ENCODE results near the gene CDNF. TPM values are rescaled to one million over a fixed set of nuclear protein-coding genes. Genes with fewer than 3 reads are reported as not detected.

Gene CDNF
- total RNA-seq, 1 experiment from 2014 or later, result 1.2 TPM

- intact Hi-C loops (cut with micrococcal nuclease), result loop anchor here (1.0 to 5.0 kb wide), 2 partner anchors 107 to 125 kb away; no protein-coding TSS in a partner anchor
- TF ChIP-seq EZH2 (IDR thresholded peaks at IDR 0.05; ENCODE audit: low read length, unreplicated experiment) (no peak), EZH2phosphoT487 (IDR thresholded peaks at IDR 0.05; ENCODE audit: borderline replicate concordance, low read length) (no peak)
- H3K4me1 ChIP-seq (ENCODE audit: insufficient read depth, low read length), result peaks cover 47% of the 10 kb centered on the region
- no TSS peak for BruUV-seq (replicated peaks)
- H3K9me2 ChIP-seq (replicated peaks; ENCODE audit: low read length), result no peaks in the 10 kb centered on the region
- H3K27ac ChIP-seq (ENCODE audit: low read length), result peak overlapping the region; percentile 92
- no peak overlapping the region for H3K4me3 ChIP-seq (ENCODE audit: low read length)
- H3K36me3 ChIP-seq (ENCODE audit: low read depth, low read length), result no peaks in the 10 kb centered on the region
- peak overlapping the region; percentile 33; the same call in 1 of the 2 replicates for H3K9ac ChIP-seq (ENCODE audit: low read length)
- ChIA-PET CTCF (no interaction called here), POLR2A (ENCODE audit: unreplicated experiment) (no interaction called here)
- DNase-seq (peak; percentile 69), ATAC-seq (peak; percentile 66)
- no peaks in the 10 kb centered on the region for H4K20me1 ChIP-seq (ENCODE audit: low read length)
- H3K27me3 ChIP-seq (ENCODE audit: low read length), result no peaks in the 10 kb centered on the region
- no peaks in the 10 kb centered on the region for H3K79me2 ChIP-seq (ENCODE audit: low read length)
- no peaks in the 10 kb centered on the region for H3K9me3 ChIP-seq (ENCODE audit: low read length)
- H3K4me2 ChIP-seq (ENCODE audit: low read length), result peak overlapping the region; percentile 33; the same call in 1 of the 2 replicates
- H2AFZ ChIP-seq (ENCODE audit: low read length), result peak overlapping the region; percentile 50
- H3F3A ChIP-seq (ENCODE audit: low read length, unreplicated experiment), result peaks cover 3% of the 10 kb centered on the region
Observed at GRCh38 chr10:14779001-14779651, 58.7 kb downstream of the CDNF start.

DNA sequence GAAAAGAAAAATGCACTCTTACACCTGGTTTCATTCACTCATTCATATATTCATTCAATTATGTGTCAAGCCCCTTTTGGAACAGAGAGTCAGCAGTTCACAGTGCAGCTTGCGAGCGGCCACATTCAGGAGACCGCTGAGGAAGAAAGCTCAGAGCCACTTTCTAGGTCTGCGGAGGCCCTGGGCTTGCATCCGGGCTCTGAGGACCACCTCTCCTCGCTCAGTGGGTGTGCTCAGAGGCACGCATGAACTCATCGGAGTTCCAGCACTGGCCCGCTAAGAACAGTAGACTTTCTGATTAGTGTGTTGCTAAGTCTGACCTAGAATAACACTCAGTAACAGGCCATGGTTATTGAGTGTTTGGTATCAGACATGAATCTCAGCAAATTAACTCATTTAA lies 61.3 kb downstream of the CDNF start:
- Histone ChIP-seq H3K79me2 (ENCODE audit: low read length) (no peaks in the 10 kb centered on the region), H3K27ac (ENCODE audit: low read length) (no peak overlapping the region), H3K4me3 (ENCODE audit: low read length) (no peak overlapping the region), H3K4me2 (ENCODE audit: low read length) (no peak overlapping the region), H3F3A (ENCODE audit: low read length, unreplicated experiment) (no peaks in the 10 kb centered on the region), H3K9me3 (ENCODE audit: low read length) (no peaks in the 10 kb centered on the region), H3K9ac (ENCODE audit: low read length) (no peak overlapping the region), H3K9me2 (replicated peaks; ENCODE audit: low read length) (no peaks in the 10 kb centered on the region), H2AFZ (ENCODE audit: low read length) (no peak overlapping the region), H4K20me1 (ENCODE audit: low read length) (no peaks in the 10 kb centered on the region), H3K4me1 (ENCODE audit: insufficient read depth, low read length) (peaks cover 26% of the 10 kb centered on the region), H3K27me3 (ENCODE audit: low read length) (no peaks in the 10 kb centered on the region), H3K36me3 (ENCODE audit: low read depth, low read length) (no peaks in the 10 kb centered on the region)
- ChIA-PET POLR2A (ENCODE audit: unreplicated experiment) (no interaction called here), CTCF (no interaction called here)
- no peak for ATAC-seq
- intact Hi-C loops (cut with micrococcal nuclease), result loop anchor here (5.0 kb wide), 1 partner anchor 104 kb away; no protein-coding TSS in a partner anchor
- BruUV-seq (replicated peaks), result no TSS peak
- TF ChIP-seq CTCF (conservative IDR thresholded peaks at IDR 0.05; ENCODE audit: low read depth, low read length) (no peak), EZH2 (IDR thresholded peaks at IDR 0.05; ENCODE audit: low read length, unreplicated experiment) (no peak), EZH2phosphoT487 (IDR thresholded peaks at IDR 0.05; ENCODE audit: borderline replicate concordance, low read length) (no peak)
- no peak for DNase-seq

- H3K9me3 ChIP-seq (ENCODE audit: low read length), result no peaks in the 10 kb centered on the region
- no peak overlapping the region for H2AFZ ChIP-seq (ENCODE audit: low read length)
- H3K9ac ChIP-seq (ENCODE audit: low read length), result no peak overlapping the region
- H3K36me3 ChIP-seq (ENCODE audit: low read depth, low read length), result no peaks in the 10 kb centered on the region
- TF ChIP-seq EZH2 (IDR thresholded peaks at IDR 0.05; ENCODE audit: low read length, unreplicated experiment) (no peak), EZH2phosphoT487 (IDR thresholded peaks at IDR 0.05; ENCODE audit: borderline replicate concordance, low read length) (no peak), CTCF (conservative IDR thresholded peaks at IDR 0.05; ENCODE audit: low read depth, low read length) (no peak)
- BruUV-seq (replicated peaks), result no TSS peak
- no peaks in the 10 kb centered on the region for H4K20me1 ChIP-seq (ENCODE audit: low read length)
- H3K4me1 ChIP-seq (ENCODE audit: insufficient read depth, low read length), result peaks cover 25% of the 10 kb centered on the region
- no peak overlapping the region for H3K4me2 ChIP-seq (ENCODE audit: low read length)
- intact Hi-C loops (cut with micrococcal nuclease), result loop anchor here (5.0 kb wide), 1 partner anchor 103 kb away; no protein-coding TSS in a partner anchor
- no peak overlapping the region for H3K4me3 ChIP-seq (ENCODE audit: low read length)
- H3K9me2 ChIP-seq (replicated peaks; ENCODE audit: low read length), result no peaks in the 10 kb centered on the region
- no peaks in the 10 kb centered on the region for H3K79me2 ChIP-seq (ENCODE audit: low read length)
- no peaks in the 10 kb centered on the region for H3K27me3 ChIP-seq (ENCODE audit: low read length)
- CTCF ChIA-PET, result no interaction called here
- H3K27ac ChIP-seq (ENCODE audit: low read length), result no peak overlapping the region
- H3F3A ChIP-seq (ENCODE audit: low read length, unreplicated experiment), result no peaks in the 10 kb centered on the region
- POLR2A ChIA-PET (ENCODE audit: unreplicated experiment), result no interaction called here
- ATAC-seq, result no peak
- no peak for DNase-seq
Observed at GRCh38 chr10:14775656-14776055, 62.2 kb downstream of the CDNF start.

All from PC-3 (cell line).